Panc1 (cell line): ENCODE measurements around the gene VKORC1. TPM values are rescaled to one million over a fixed set of nuclear protein-coding genes. Genes with fewer than 3 reads are reported as not detected.

Experiments
- ATAC-seq: fragments of 200-7000 bp; cut with Tn5 transposase; 2 replicates; pipeline ENCODE4 v1.9.1; 2020; ENCODE audit warnings: mild to moderate bottlenecking, moderate library complexity
- Bru-seq: library from RNA; stranded (reverse); fragments of 400-500 nt; gene quantifications from one replicate; lab custom pipeline; 2021; lab: Mats Ljungman, UMichigan
- BruChase-seq, 2 experiments: library from RNA; stranded (reverse); fragments of 400-500 nt; gene quantifications; one replicate each; lab custom pipeline; 2021; lab: Mats Ljungman, UMichigan
- BruUV-seq: library from RNA; stranded (reverse); fragments of 400-500 nt; replicated peaks from 2 replicates; lab custom pipeline; 2021; lab: Mats Ljungman, UMichigan
- CTCF ChIA-PET: fragments of 300-600 bp; sonication (Branson Sonifier 250); formaldehyde crosslinking; loops from one replicate; lab custom pipeline; 2022; ENCODE audit warnings: antibody characterized with exemption; lab: Charles Lee
- POLR2A ChIA-PET: fragments of 300-600 bp; sonication (Branson Sonifier 250); formaldehyde crosslinking; loops from one replicate; lab custom pipeline; 2022; ENCODE audit warnings: antibody characterized with exemption; lab: Charles Lee
- DNase-seq: peaks from one replicate; pipeline ENCODE4 v3.0.0-alpha.2; 2010; ENCODE audit warnings: low read depth, low spot score
- H3K27ac ChIP-seq: 2 replicates; pipeline ENCODE4 v1.5.1; 2011; ENCODE audit warnings: mild to moderate bottlenecking, low read length, inconsistent platforms
- H3K27me3 ChIP-seq: fragments of 200-500 bp; sonication (Bioruptor generic); 2 replicates; pipeline ENCODE4 v1.6.0; 2014; ENCODE audit warnings: low read length, inconsistent platforms; ENCODE audit not compliant: control insufficient read depth, insufficient read depth
- H3K36me3 ChIP-seq: fragments of 200-500 bp; sonication (Bioruptor generic); 2 replicates; pipeline ENCODE4 v1.5.1; 2014; ENCODE audit warnings: inconsistent platforms, mild to moderate bottlenecking, low read length, moderate library complexity; ENCODE audit not compliant: control insufficient read depth, insufficient read depth
- H3K4me1 ChIP-seq: 2 replicates; pipeline ENCODE4 v1.5.1; 2011; ENCODE audit warnings: inconsistent platforms, mild to moderate bottlenecking, low read length, moderate library complexity; ENCODE audit not compliant: control insufficient read depth, insufficient read depth
- H3K4me3 ChIP-seq, 2 experiments: 2 replicates each; pipeline ENCODE4 v1.5.1; 2011 to 2012; ENCODE audit warnings: low read depth in 2 of 2, low read length in 2 of 2, mild to moderate bottlenecking in 2 of 2, inconsistent platforms in 1 of 2, moderate library complexity in 1 of 2
- H3K9me3 ChIP-seq: fragments of 200-500 bp; sonication (Bioruptor generic); 2 replicates; pipeline ENCODE4 v1.5.1; 2014; ENCODE audit warnings: low read depth, mild to moderate bottlenecking, inconsistent platforms, low read length, moderate library complexity; ENCODE audit not compliant: control insufficient read depth, insufficient read depth
- CTCF ChIP-seq: fragments of 450-650 bp; IDR thresholded peaks from 2 replicates; pipeline ENCODE4 v1.5.1; 2017; ENCODE audit warnings: mild to moderate bottlenecking
- POLR2AphosphoS5 ChIP-seq: IDR thresholded peaks from 2 replicates; pipeline ENCODE4 v1.6.1; 2012; ENCODE audit warnings: mild to moderate bottlenecking, low read depth, low read length, moderate library complexity
- SIN3A ChIP-seq: IDR thresholded peaks from 2 replicates; pipeline ENCODE4 v1.6.1; 2012; ENCODE audit warnings: low read depth, mild to moderate bottlenecking, low read length, moderate library complexity, borderline replicate concordance; ENCODE audit not compliant: insufficient read depth
- TCF7L2 ChIP-seq: IDR thresholded peaks from 2 replicates; pipeline ENCODE4 v1.6.1; 2011; ENCODE audit warnings: mild to moderate bottlenecking, low read depth, low read length, inconsistent platforms
- in situ Hi-C: cut with HindIII; loops from 2 replicates; pipeline ENCODE4 v1.10.0; 2016; ENCODE audit warnings: low sequenced_read_pairs, low pct_unique_long_range_greater_than_20kb
- intact Hi-C: fragments of 100-400 bp; cut with micrococcal nuclease; formaldehyde crosslinking; loops from one replicate; pipeline ENCODE4 v1.10.0; 2022; ENCODE audit not compliant: unreplicated experiment
- long read RNA-seq: library from polyadenylated mRNA; unstranded; transcript quantifications from one replicate; pipeline ENCODE4 v2.0.0, GENCODE V29; 2021; ENCODE audit not compliant: unreplicated experiment
- polyA plus RNA-seq: library from polyadenylated mRNA; unstranded; fragments of >200 nt; gene quantifications from one replicate; pipeline ENCODE4 v1.2.1, GENCODE V29; 2012; ENCODE audit warnings: missing spikeins; ENCODE audit not compliant: insufficient read length
- total RNA-seq: library from RNA; stranded (reverse); gene quantifications from one replicate; pipeline ENCODE4 v1.2.1, GENCODE V29; 2021; ENCODE audit not compliant: unreplicated experiment
- TF ChIP-seq, protein P1 (sequence below), 2 experiments: IDR thresholded peaks; 2 replicates each; pipeline ENCODE4 v1.6.1; 2011 to 2012; ENCODE audit warnings: low read depth in 2 of 2, control low read depth in 1 of 2, low read length in 1 of 2, mild to moderate bottlenecking in 1 of 2, moderate library complexity in 1 of 2; ENCODE audit not compliant: insufficient read depth in 1 of 2

Gene VKORC1
- 109 TPM for total RNA-seq
- polyA plus RNA-seq = 175 TPM
- percentile 66 among the genes with signal in this experiment for Bru-seq, nascent RNA
- BruChase-seq, experiment 1, labeled RNA remaining after a 2-hour chase = percentile 74 among the genes with signal in this experiment
- BruChase-seq, experiment 2, labeled RNA remaining after a 6-hour chase = percentile 88 among the genes with signal in this experiment
- long read RNA-seq, transcript VKORC1-205 (3 exons, 1,012 nt) = major isoform, 81 of 124 reads
- long read RNA-seq, transcript VKORC1-203 (2 exons, 901 nt) = minor isoform, 18 of 124 reads
- long read RNA-seq, transcript VKORC1-207 (2 exons, 461 nt) = minor isoform, 5 of 124 reads
- long read RNA-seq, partial matches to known transcripts = 4 of 124 reads
- long read RNA-seq, other reads (novel, unspliced or antisense) = 14 of 124 reads

GRCh38 chr16:31094424-31095120 lies at the start of gene VKORC1:
Gene VKORC1 (minus strand): TSS chr16:31094797. CDS start chr16:31094729, 68 bp downstream.
- CTCF ChIA-PET = no interaction called here
- no peak for TF ChIP-seq SIN3A
- peak; percentile 31; the same call in 1 of the 2 replicates for TF ChIP-seq POLR2AphosphoS5
- no peak for TF ChIP-seq CTCF
- TF ChIP-seq, protein P1, sequence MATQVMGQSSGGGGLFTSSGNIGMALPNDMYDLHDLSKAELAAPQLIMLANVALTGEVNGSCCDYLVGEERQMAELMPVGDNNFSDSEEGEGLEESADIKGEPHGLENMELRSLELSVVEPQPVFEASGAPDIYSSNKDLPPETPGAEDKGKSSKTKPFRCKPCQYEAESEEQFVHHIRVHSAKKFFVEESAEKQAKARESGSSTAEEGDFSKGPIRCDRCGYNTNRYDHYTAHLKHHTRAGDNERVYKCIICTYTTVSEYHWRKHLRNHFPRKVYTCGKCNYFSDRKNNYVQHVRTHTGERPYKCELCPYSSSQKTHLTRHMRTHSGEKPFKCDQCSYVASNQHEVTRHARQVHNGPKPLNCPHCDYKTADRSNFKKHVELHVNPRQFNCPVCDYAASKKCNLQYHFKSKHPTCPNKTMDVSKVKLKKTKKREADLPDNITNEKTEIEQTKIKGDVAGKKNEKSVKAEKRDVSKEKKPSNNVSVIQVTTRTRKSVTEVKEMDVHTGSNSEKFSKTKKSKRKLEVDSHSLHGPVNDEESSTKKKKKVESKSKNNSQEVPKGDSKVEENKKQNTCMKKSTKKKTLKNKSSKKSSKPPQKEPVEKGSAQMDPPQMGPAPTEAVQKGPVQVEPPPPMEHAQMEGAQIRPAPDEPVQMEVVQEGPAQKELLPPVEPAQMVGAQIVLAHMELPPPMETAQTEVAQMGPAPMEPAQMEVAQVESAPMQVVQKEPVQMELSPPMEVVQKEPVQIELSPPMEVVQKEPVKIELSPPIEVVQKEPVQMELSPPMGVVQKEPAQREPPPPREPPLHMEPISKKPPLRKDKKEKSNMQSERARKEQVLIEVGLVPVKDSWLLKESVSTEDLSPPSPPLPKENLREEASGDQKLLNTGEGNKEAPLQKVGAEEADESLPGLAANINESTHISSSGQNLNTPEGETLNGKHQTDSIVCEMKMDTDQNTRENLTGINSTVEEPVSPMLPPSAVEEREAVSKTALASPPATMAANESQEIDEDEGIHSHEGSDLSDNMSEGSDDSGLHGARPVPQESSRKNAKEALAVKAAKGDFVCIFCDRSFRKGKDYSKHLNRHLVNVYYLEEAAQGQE (IDR thresholded peaks at IDR 0.05; ENCODE audit: insufficient read depth in 1 of 2, low read depth in 2 of 2, low read length in 1 of 2) = no peak
- TF ChIP-seq TCF7L2 = 0 out of 2 replicates have a peak, but pooled peaks have one; percentile 28
- peak within 1 kb of the TSS; percentile 87 for H3K27ac ChIP-seq
- DNase-seq (peak; percentile 89), ATAC-seq (peak; percentile 98)
- peak within 1 kb of the TSS; percentile 92 to 97 for H3K4me3 ChIP-seq
- POLR2A ChIA-PET = no interaction called here
- BruUV-seq = no TSS peak
- intact Hi-C loops = loop anchor here (5.0 to 10.0 kb wide), 3 partner anchors 60 to 142 kb away; partner anchors contain the start of genes HSD3B7 and STX4
- H3K9me3 ChIP-seq = no peaks in the 10 kb centered on the region
- no peaks in the 10 kb centered on the region for H3K27me3 ChIP-seq
- no peaks in the 10 kb centered on the region; the same call in 1 of the 2 replicates for H3K36me3 ChIP-seq
- in situ Hi-C loops = no loop called here
- peaks cover 7% of the 10 kb centered on the region; the same call in 1 of the 2 replicates for H3K4me1 ChIP-seq

DNA sequence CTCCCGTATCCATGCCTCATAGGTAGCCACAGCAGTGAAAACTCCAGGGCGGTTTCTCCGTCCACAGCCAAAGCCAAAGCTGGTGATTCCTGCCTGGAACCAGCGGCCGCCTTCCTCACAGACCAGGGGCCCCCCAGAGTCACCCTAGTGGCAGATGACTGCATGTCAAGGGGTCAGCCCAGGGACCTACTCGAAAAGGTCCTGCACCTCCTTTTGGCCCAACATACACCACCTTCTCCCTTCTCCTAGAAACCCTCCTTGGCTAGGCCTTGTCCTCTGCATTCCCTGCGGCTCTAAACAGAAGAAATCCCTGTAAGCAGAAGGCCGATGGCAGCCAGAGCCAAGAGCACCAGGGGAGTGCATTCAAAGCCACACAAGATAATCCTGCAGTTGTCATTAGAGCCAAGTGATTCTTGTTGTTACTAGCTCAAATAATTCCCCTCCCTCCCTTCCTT lies 49.1 kb upstream of the VKORC1 start:
- H3K4me3 ChIP-seq = no peak overlapping the region
- no peak overlapping the region for H3K27ac ChIP-seq
- no peak for TF ChIP-seq CTCF
- no peak for TF ChIP-seq SIN3A
- TF ChIP-seq, protein P1 (IDR thresholded peaks at IDR 0.05; ENCODE audit: insufficient read depth in 1 of 2, low read depth in 2 of 2, low read length in 1 of 2) = no peak
- no peak for TF ChIP-seq POLR2AphosphoS5
- TF ChIP-seq TCF7L2 = no peak
- no peaks in the 10 kb centered on the region for H3K27me3 ChIP-seq
- in situ Hi-C loops (no loop called here), intact Hi-C loops (no loop called here)
- no peaks in the 10 kb centered on the region for H3K36me3 ChIP-seq
- ChIA-PET CTCF (interaction anchor here (0.7 kb wide), 1 partner anchor 22 kb away, joined by 3 read pairs; no protein-coding TSS in a partner anchor), POLR2A (no interaction called here)
- BruUV-seq = no TSS peak
- DNase-seq (no peak), ATAC-seq (no peak)
- H3K9me3 ChIP-seq = no peaks in the 10 kb centered on the region
- peaks cover 11% of the 10 kb centered on the region for H3K4me1 ChIP-seq
